Islet precursor cell (in vitro differentiated cells): ENCODE data around the gene NR1H3.
"Not testable (repeated sequence)": the region's sequence is repeated elsewhere in the genome, so short reads cannot be mapped to it uniquely, and the experiment has no call there.

Experiments
- DNase-seq: peaks from one replicate; pipeline ENCODE4 v3.0.0-alpha.2; 2018

NR1H3 gene

GRCh38 chr11:47257517-47258316 is at the start of gene NR1H3:
Gene NR1H3 (plus strand): TSS chr11:47257996. CDS start chr11:47259217, 1,221 bp downstream.
- DNase-seq, result peak; percentile 96

- not testable (repeated sequence) for DNase-seq
Observed at GRCh38 chr11:47208008-47208552, 49.7 kb upstream of the NR1H3 start.

- DNase-seq, result no peak
Observed at GRCh38 chr11:47208628-47209027, 49.2 kb upstream of the NR1H3 start.

- peak; percentile 67 for DNase-seq
Observed at GRCh38 chr11:47212938-47213337, 44.9 kb upstream of the NR1H3 start.

GRCh38 chr11:47213950-47214565 is 43.7 kb upstream of the NR1H3 start:
- DNase-seq, result peak; percentile 92

GRCh38 chr11:47215366-47215910 is 42.4 kb upstream of the NR1H3 start:
- no peak for DNase-seq

- peak; percentile 67 for DNase-seq
Observed at GRCh38 chr11:47216121-47216798, 41.5 kb upstream of the NR1H3 start.

- no peak for DNase-seq
Observed at GRCh38 chr11:47220401-47220821, 37.4 kb upstream of the NR1H3 start.

GRCh38 chr11:47222696-47223095 is 35.1 kb upstream of the NR1H3 start:
- no peak for DNase-seq

GRCh38 chr11:47225552-47226400 is 32.0 kb upstream of the NR1H3 start:
- no peak for DNase-seq

GRCh38 chr11:47229161-47229560 is 28.6 kb upstream of the NR1H3 start:
- DNase-seq, result no peak

- DNase-seq, result no peak
Observed at GRCh38 chr11:47233051-47233450, 24.7 kb upstream of the NR1H3 start.

GRCh38 chr11:47233989-47234668 is 23.7 kb upstream of the NR1H3 start:
- DNase-seq, result peak; percentile 67

- no peak for DNase-seq
Observed at GRCh38 chr11:47234669-47235100, 23.1 kb upstream of the NR1H3 start.

GRCh38 chr11:47235163-47235562 is 22.6 kb upstream of the NR1H3 start:
- no peak for DNase-seq

GRCh38 chr11:47236482-47236881 is 21.3 kb upstream of the NR1H3 start:
- no peak for DNase-seq

- DNase-seq, result no peak
Observed at GRCh38 chr11:47239852-47240251, 17.9 kb upstream of the NR1H3 start.

GRCh38 chr11:47241841-47242301 is 15.9 kb upstream of the NR1H3 start:
- no peak for DNase-seq

GRCh38 chr11:47242596-47243192 is 15.1 kb upstream of the NR1H3 start:
- no peak for DNase-seq

- DNase-seq, result no peak
Observed at GRCh38 chr11:47243454-47243853, 14.3 kb upstream of the NR1H3 start.
